CD14-positive monocyte (primary cell): ENCODE data around the gene ZNF544. TPM values are rescaled to one million over a fixed set of nuclear protein-coding genes. Genes with fewer than 3 reads are reported as not detected.

Experiments
- DNase-seq, 3 donors: peaks; one replicate each; pipeline ENCODE4 v3.0.0-alpha.2; 2011 to 2022
- H2AFZ ChIP-seq: 2 replicates; pipeline ENCODE4 v1.6.0; 2012; ENCODE audit warnings: mild to moderate bottlenecking, low read depth, low read length, inconsistent platforms; ENCODE audit not compliant: insufficient read depth, poor library complexity, severe bottlenecking
- H3K27ac ChIP-seq, 2 donors: 1 replicate in 1 of 2; 2 replicates in 1 of 2; pipeline ENCODE4 v1.5.1; 2012 to 2013; ENCODE audit warnings: low read length in 2 of 2, control low read depth in 1 of 2, inconsistent platforms in 1 of 2, low read depth in 1 of 2, mild to moderate bottlenecking in 1 of 2
- H3K27me3 ChIP-seq, 2 donors: one replicate each; pipeline versions ENCODE4 v1.6.0 to v1.6.1; 2011 to 2013; ENCODE audit warnings: low read length in 2 of 2; ENCODE audit not compliant: control insufficient read depth in 2 of 2, insufficient read depth in 2 of 2
- H3K36me3 ChIP-seq, 2 donors: replicated peaks in 1 of 2; 1 replicate in 1 of 2; 2 replicates in 1 of 2; pipeline versions ENCODE4 v1.5.1 to v1.6.1; 2012 to 2013; ENCODE audit warnings: low read length in 2 of 2, control low read depth in 1 of 2, inconsistent platforms in 1 of 2, mild to moderate bottlenecking in 1 of 2; ENCODE audit not compliant: insufficient read depth in 2 of 2, control insufficient read depth in 1 of 2
- H3K4me1 ChIP-seq, 2 donors: 1 replicate in 1 of 2; 2 replicates in 1 of 2; pipeline versions ENCODE4 v1.5.1 to v1.6.1; 2012 to 2013; ENCODE audit warnings: low read length in 2 of 2, control low read depth in 1 of 2, inconsistent platforms in 1 of 2, mild to moderate bottlenecking in 1 of 2, moderate library complexity in 1 of 2; ENCODE audit not compliant: insufficient read depth in 2 of 2, control insufficient read depth in 1 of 2
- H3K4me2 ChIP-seq: replicated peaks from 2 replicates; pipeline ENCODE3; 2012; ENCODE audit warnings: low read length, moderate library complexity, mild to moderate bottlenecking; ENCODE audit not compliant: poor library complexity, severe bottlenecking; ENCODE audit errors: extremely low read depth
- H3K4me3 ChIP-seq, 3 experiments: fragments of 200-600 bp in 1 of 3; sonication (generic) in 1 of 3; replicated peaks in 1 of 3; 1 replicate in 2 of 3; 2 replicates in 1 of 3; pipeline ENCODE4 v1.5.1; 2011 to 2013; ENCODE audit warnings: low read length in 3 of 3, mild to moderate bottlenecking in 3 of 3, control low read depth in 2 of 3, low read depth in 2 of 3, inconsistent platforms in 1 of 3, moderate library complexity in 1 of 3
- H3K79me2 ChIP-seq: 2 replicates; pipeline ENCODE4 v1.6.0; 2012; ENCODE audit warnings: mild to moderate bottlenecking, control low read depth, inconsistent platforms, low read length, moderate library complexity; ENCODE audit not compliant: insufficient read depth
- H3K9ac ChIP-seq: 2 replicates; pipeline ENCODE4 v1.6.0; 2017; ENCODE audit warnings: low read length, mild to moderate bottlenecking; ENCODE audit not compliant: insufficient read depth, poor library complexity, severe bottlenecking
- H3K9me3 ChIP-seq, 2 donors: replicated peaks in 1 of 2; 1 replicate in 1 of 2; 2 replicates in 1 of 2; pipeline versions ENCODE4 v1.5.1 to v1.6.1; 2012 to 2013; ENCODE audit warnings: low read length in 2 of 2, control low read depth in 1 of 2; ENCODE audit not compliant: control insufficient read depth in 1 of 2, insufficient read depth in 1 of 2
- H4K20me1 ChIP-seq: 2 replicates; pipeline ENCODE4 v1.6.0; 2012; ENCODE audit warnings: mild to moderate bottlenecking, low read length, control low read depth, moderate library complexity; ENCODE audit not compliant: insufficient read depth
- H3K27ac Mint-ChIP-seq, 7 donors: one replicate each; pipeline ENCODE4 v1.8.0; 2020; ENCODE audit warnings: mild to moderate bottlenecking in 7 of 7, mixed read lengths in 7 of 7, moderate library complexity in 6 of 7, inconsistent platforms in 2 of 7
- H3K27me3 Mint-ChIP-seq, 3 donors: one replicate each; pipeline ENCODE4 v1.8.0; 2021 to 2022; ENCODE audit warnings: low read depth in 3 of 3, mild to moderate bottlenecking in 3 of 3, mixed read lengths in 3 of 3, moderate library complexity in 3 of 3, inconsistent platforms in 1 of 3
- H3K36me3 Mint-ChIP-seq, 2 donors: one replicate each; pipeline ENCODE4 v1.8.0; 2020; ENCODE audit warnings: mixed read lengths in 2 of 2, inconsistent platforms in 1 of 2, mild to moderate bottlenecking in 1 of 2
- H3K4me1 Mint-ChIP-seq: one replicate; pipeline ENCODE4 v1.8.0; 2020; ENCODE audit warnings: mild to moderate bottlenecking, mixed read lengths
- H3K4me3 Mint-ChIP-seq, 2 donors: one replicate each; pipeline ENCODE4 v1.8.0; 2020; ENCODE audit warnings: mild to moderate bottlenecking in 2 of 2, mixed read lengths in 2 of 2, moderate library complexity in 1 of 2
- H3K9me3 Mint-ChIP-seq, 7 donors: one replicate each; pipeline ENCODE4 v1.8.0; 2020 to 2022; ENCODE audit warnings: mixed read lengths in 7 of 7, mild to moderate bottlenecking in 6 of 7, moderate library complexity in 6 of 7, inconsistent platforms in 2 of 7
- CTCF ChIP-seq: fragments of 200-600 bp; IDR thresholded peaks from one replicate; pipeline ENCODE4 v1.8.0; 2022; ENCODE audit warnings: antibody characterized with exemption, mild to moderate bottlenecking
- WGBS: methylation state at CpG from one replicate; pipeline ENCODE4 v1.1.5; 2013; ENCODE audit warnings: missing lambda C conversion rate; ENCODE audit not compliant: insufficient coverage; 5-methylcytosine and 5-hydroxymethylcytosine counted together
- intact Hi-C, 2 donors: fragments of 100-400 bp; cut with micrococcal nuclease; formaldehyde crosslinking; loops; one replicate each; pipeline versions ENCODE4 v1.15.0 to v1.15.1; 2023
- polyA plus RNA-seq, 3 donors: library from polyadenylated mRNA; depleted of rRNA in 1 of 3; unstranded in 2 of 3; stranded (reverse) in 1 of 3; fragments of 300-500 nt in 2 of 3; fragments of >200 nt in 1 of 3; fragmentation: Illumina TruSeq in 2 of 3; gene quantifications; 1 replicate in 2 of 3; 2 replicates in 1 of 3; pipeline ENCODE4 v1.2.3, GENCODE V29; 2012 to 2021

Gene ZNF544
- polyA plus RNA-seq, 3 donors, result 1.5 to 7.9 (median 2.2) TPM

- Histone ChIP-seq H3K9me3 (peaks cover 57 to 82% of the 10 kb centered on the region in 2 donors), H3K79me2 (peaks cover 13% of the 10 kb centered on the region), H2AFZ (no peak overlapping the region), H3K9ac (no peak overlapping the region), H4K20me1 (no peaks in the 10 kb centered on the region), H3K4me3 (no peak overlapping the region), H3K4me1 (peaks cover 8 to 11% of the 10 kb centered on the region in 2 donors), H3K4me2 (no peak overlapping the region), H3K27ac (no peak overlapping the region), H3K36me3 (peaks cover 38 to 45% of the 10 kb centered on the region in 2 donors), H3K27me3 (no peaks in the 10 kb centered on the region)
- no peak overlapping the region for H3K4me3 Mint-ChIP-seq
- H3K27me3 Mint-ChIP-seq, result peaks cover 0 to 2% (median 0%) of the 10 kb centered on the region in 3 donors
- H3K36me3 Mint-ChIP-seq, result peaks cover 65 to 66% of the 10 kb centered on the region in 2 donors
- no peak overlapping the region for H3K27ac Mint-ChIP-seq
- 100% methylated on average over 1 of the region's 7 CpGs for WGBS
- peaks cover 47 to 88% (median 76%) of the 10 kb centered on the region in 7 donors for H3K9me3 Mint-ChIP-seq
- H3K4me1 Mint-ChIP-seq, result peaks cover 13% of the 10 kb centered on the region
- intact Hi-C loops, result loop anchor here in 1 of 2 donors (5.0 kb wide), 1 partner anchor 102 kb away; the partner anchor contains the start of gene ZNF274
- no peak for DNase-seq
- TF ChIP-seq CTCF, result no peak
Observed at GRCh38 chr19:58284199-58284598, 55.5 kb downstream of the ZNF544 start.

- Mint-ChIP-seq H3K36me3 (peaks cover 76 to 97% of the 10 kb centered on the region in 2 donors), H3K9me3 (peaks cover 60 to 98% (median 95%) of the 10 kb centered on the region in 7 donors), H3K4me1 (no peaks in the 10 kb centered on the region)
Observed at GRCh38 chr19:58291943-58292342, 63.2 kb downstream of the ZNF544 start.

More at GRCh38 chr19:58291943-58292342, 63.2 kb downstream of the ZNF544 start:
- Mint-ChIP-seq H3K4me3 (no peak overlapping the region), H3K27ac (no peak overlapping the region), H3K27me3 (no peaks in the 10 kb centered on the region)
- no peak overlapping the region for H3K27ac ChIP-seq
- no peak for TF ChIP-seq CTCF
- H3K9ac ChIP-seq, result no peak overlapping the region
- H3K79me2 ChIP-seq, result no peaks in the 10 kb centered on the region
- H3K4me1 ChIP-seq, result no peaks in the 10 kb centered on the region
- intact Hi-C loops, result no loop called here
- H3K9me3 ChIP-seq, result peaks cover 91 to 95% of the 10 kb centered on the region in 2 donors
- no peaks in the 10 kb centered on the region for H4K20me1 ChIP-seq
- DNase-seq, result no peak
- peaks cover 58 to 95% of the 10 kb centered on the region in 2 donors for H3K36me3 ChIP-seq
- H2AFZ ChIP-seq, result no peak overlapping the region
- WGBS, result 96% methylated on average over 5 of the region's 7 CpGs
- no peak overlapping the region for H3K4me2 ChIP-seq
- H3K4me3 ChIP-seq, result peak overlapping the region in 1 of 3 experiments; percentile 28
- H3K27me3 ChIP-seq, result no peaks in the 10 kb centered on the region
